NT2/D1 (cell line): Measurements from ENCODE around the gene RNF181.
"Not testable (repeated sequence)": the region's sequence is repeated elsewhere in the genome, so short reads cannot be mapped to it uniquely, and the experiment has no call there.

Experiments
- DNase-seq: peaks from one replicate; pipeline ENCODE4 v3.0.0-alpha.2; 2011; ENCODE audit warnings: low read depth, low spot score
- H3K27me3 ChIP-seq: 2 replicates; pipeline ENCODE4 v1.6.0; 2011; ENCODE audit warnings: mild to moderate bottlenecking; ENCODE audit not compliant: insufficient read length, insufficient read depth
- H3K36me3 ChIP-seq: 2 replicates; pipeline ENCODE4 v1.6.1; 2011; ENCODE audit warnings: mild to moderate bottlenecking, low read length, mixed read lengths; ENCODE audit not compliant: insufficient read depth, insufficient read length
- H3K4me1 ChIP-seq: 2 replicates; pipeline ENCODE4 v1.5.1; 2011; ENCODE audit not compliant: insufficient read depth, insufficient read length
- H3K4me3 ChIP-seq: 2 replicates; pipeline ENCODE4 v1.5.1; 2011; ENCODE audit warnings: low read depth; ENCODE audit not compliant: insufficient read length
- H3K9ac ChIP-seq: 2 replicates; pipeline ENCODE4 v1.6.0; 2011; ENCODE audit warnings: low read depth; ENCODE audit not compliant: insufficient read length
- H3K9me3 ChIP-seq: 2 replicates; pipeline ENCODE4 v1.5.1; 2011; ENCODE audit warnings: mild to moderate bottlenecking, low read length; ENCODE audit not compliant: insufficient read depth
- SUZ12 ChIP-seq: IDR thresholded peaks from 2 replicates; pipeline ENCODE4 v1.6.1; 2011; ENCODE audit not compliant: insufficient read length, insufficient read depth; ENCODE audit errors: extremely low read depth
- YY1 ChIP-seq: IDR thresholded peaks from 2 replicates; pipeline ENCODE4 v1.6.1; 2011; ENCODE audit not compliant: insufficient read length, insufficient read depth
- ZNF274 ChIP-seq: IDR thresholded peaks from 2 replicates; pipeline ENCODE4 v1.6.1; 2011; ENCODE audit warnings: mild to moderate bottlenecking, low read depth, low read length

RNF181 gene

DNA sequence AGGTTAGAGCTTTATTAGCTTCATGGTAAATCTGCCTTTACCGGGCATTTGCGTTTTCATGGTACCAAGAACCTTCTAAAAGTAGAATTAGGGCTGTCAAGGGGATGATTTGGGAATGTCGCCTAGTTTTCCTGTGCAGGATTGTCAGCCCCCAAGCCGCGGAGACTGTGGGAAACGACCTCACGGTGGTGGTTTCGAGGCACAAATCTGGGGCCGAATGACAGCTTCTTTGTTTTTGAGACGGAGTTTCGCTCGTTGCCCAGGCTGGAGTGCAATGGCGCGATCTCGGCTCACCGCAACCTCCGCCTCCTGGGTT, 19.8 kb downstream of the RNF181 start:
- TF ChIP-seq ZNF274 = no peak
- no peak overlapping the region for H3K4me3 ChIP-seq
- H3K27me3 ChIP-seq = no peaks in the 10 kb centered on the region
- H3K36me3 ChIP-seq = peaks cover 24% of the 10 kb centered on the region
- DNase-seq = no peak
- no peak overlapping the region for H3K9ac ChIP-seq
- no peaks in the 10 kb centered on the region for H3K9me3 ChIP-seq
- no peaks in the 10 kb centered on the region for H3K4me1 ChIP-seq

DNA sequence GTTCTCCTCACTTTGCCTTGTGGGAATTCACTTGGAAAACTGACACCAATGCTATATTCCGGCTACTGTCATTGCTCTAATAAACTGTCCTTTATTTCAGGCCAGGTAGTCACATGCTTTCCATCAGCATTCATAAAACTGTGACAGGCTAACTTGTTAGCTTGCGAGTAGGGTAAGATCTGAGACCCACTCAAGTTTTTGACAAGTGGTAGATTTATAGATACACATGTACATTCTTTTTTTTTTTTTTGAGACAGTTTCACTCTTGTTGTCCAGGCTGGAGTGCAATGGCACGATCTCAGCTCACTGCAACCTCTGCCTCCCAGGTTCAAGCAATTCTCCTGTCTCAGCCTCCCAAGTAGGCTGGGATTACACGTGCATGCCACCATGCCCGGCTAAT, 22.2 kb downstream of the RNF181 start:
- DNase-seq, H3K4me1 ChIP-seq, H3K27me3 ChIP-seq, H3K4me3 ChIP-seq, H3K9me3 ChIP-seq: not testable (repeated sequence)
- Histone ChIP-seq H3K9ac (peak overlapping the region; percentile 91), H3K36me3 (peaks cover 42% of the 10 kb centered on the region)

- H3K9me3 ChIP-seq = no peaks in the 10 kb centered on the region
- DNase-seq = no peak
- H3K4me3 ChIP-seq = no peak overlapping the region
- no peaks in the 10 kb centered on the region for H3K4me1 ChIP-seq
- no peak overlapping the region for H3K9ac ChIP-seq
- no peaks in the 10 kb centered on the region for H3K27me3 ChIP-seq
- TF ChIP-seq YY1 (no peak), ZNF274 (no peak), SUZ12 (no peak)
- H3K36me3 ChIP-seq = peaks cover 60% of the 10 kb centered on the region
Observed at GRCh38 chr2:85619617-85620016, 24.1 kb downstream of the RNF181 start.

DNA sequence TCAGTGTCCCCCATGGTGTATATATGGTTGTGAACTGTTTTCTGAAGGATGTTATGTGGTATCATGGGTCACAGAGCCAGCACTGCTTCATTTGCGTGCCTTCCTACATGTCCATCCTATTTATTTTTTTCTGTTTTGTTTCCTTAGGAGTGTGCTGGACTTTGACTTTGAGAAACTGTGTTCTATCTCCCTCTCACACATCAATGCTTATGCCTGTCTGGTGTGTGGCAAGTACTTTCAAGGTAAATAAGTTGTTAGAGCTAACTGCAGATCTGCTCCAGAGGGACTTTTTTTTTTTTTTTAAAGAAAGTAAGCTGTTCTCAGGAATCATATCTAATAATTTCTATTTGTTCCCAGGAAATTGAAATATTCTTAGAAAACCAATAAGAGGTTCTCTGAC, 25.8 kb downstream of the RNF181 start:
- H3K9me3 ChIP-seq = no peaks in the 10 kb centered on the region
- TF ChIP-seq ZNF274 (no peak), YY1 (no peak), SUZ12 (no peak)
- H3K27me3 ChIP-seq = no peaks in the 10 kb centered on the region
- DNase-seq = no peak
- no peak overlapping the region for H3K4me3 ChIP-seq
- no peak overlapping the region for H3K9ac ChIP-seq
- H3K4me1 ChIP-seq = no peaks in the 10 kb centered on the region
- peaks cover 73% of the 10 kb centered on the region for H3K36me3 ChIP-seq

GRCh38 chr2:85623991-85624390, 28.4 kb downstream of the RNF181 start:
- no peaks in the 10 kb centered on the region for H3K9me3 ChIP-seq
- TF ChIP-seq ZNF274 = no peak
- TF ChIP-seq SUZ12 = no peak
- TF ChIP-seq YY1 = no peak
- no peak overlapping the region for H3K9ac ChIP-seq
- no peaks in the 10 kb centered on the region for H3K4me1 ChIP-seq
- DNase-seq = no peak
- peaks cover 85% of the 10 kb centered on the region for H3K36me3 ChIP-seq
- no peaks in the 10 kb centered on the region for H3K27me3 ChIP-seq
- no peak overlapping the region for H3K4me3 ChIP-seq

GRCh38 chr2:85628658-85629057, 33.1 kb downstream of the RNF181 start:
- TF ChIP-seq YY1 (no peak), ZNF274 (no peak), SUZ12 (no peak)
- Histone ChIP-seq H3K27me3 (no peaks in the 10 kb centered on the region), H3K9me3 (no peaks in the 10 kb centered on the region), H3K4me1 (no peaks in the 10 kb centered on the region), H3K36me3 (peaks cover 81% of the 10 kb centered on the region), H3K4me3 (no peak overlapping the region), H3K9ac (no peak overlapping the region)
- no peak for DNase-seq

DNA sequence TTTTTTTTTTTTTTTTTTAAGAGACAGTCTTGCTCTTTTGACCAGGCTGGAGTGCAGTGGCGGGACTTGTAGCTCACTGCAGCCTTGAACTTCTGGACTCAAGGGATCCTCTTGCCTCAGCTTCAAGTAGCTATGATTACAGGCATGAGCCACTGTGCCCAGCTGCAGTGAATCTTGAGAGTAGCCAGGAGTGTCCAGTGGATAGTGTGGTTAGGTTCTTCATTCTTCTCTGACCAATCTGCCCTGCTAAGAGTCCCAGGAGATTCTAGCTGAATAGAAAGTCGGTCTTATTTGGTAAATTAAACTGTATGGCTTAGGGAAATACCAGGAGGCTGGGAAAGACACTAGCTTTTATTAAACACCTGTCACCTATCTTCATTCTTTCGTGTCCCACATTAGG, 35.8 kb downstream of the RNF181 start:
- TF ChIP-seq ZNF274 (no peak), SUZ12 (no peak), YY1 (no peak)
- H3K4me3 ChIP-seq = no peak overlapping the region
- peaks cover 80% of the 10 kb centered on the region for H3K36me3 ChIP-seq
- H3K9ac ChIP-seq = no peak overlapping the region
- no peak for DNase-seq
- H3K9me3 ChIP-seq = no peaks in the 10 kb centered on the region
- no peaks in the 10 kb centered on the region for H3K4me1 ChIP-seq
- H3K27me3 ChIP-seq = no peaks in the 10 kb centered on the region

DNA sequence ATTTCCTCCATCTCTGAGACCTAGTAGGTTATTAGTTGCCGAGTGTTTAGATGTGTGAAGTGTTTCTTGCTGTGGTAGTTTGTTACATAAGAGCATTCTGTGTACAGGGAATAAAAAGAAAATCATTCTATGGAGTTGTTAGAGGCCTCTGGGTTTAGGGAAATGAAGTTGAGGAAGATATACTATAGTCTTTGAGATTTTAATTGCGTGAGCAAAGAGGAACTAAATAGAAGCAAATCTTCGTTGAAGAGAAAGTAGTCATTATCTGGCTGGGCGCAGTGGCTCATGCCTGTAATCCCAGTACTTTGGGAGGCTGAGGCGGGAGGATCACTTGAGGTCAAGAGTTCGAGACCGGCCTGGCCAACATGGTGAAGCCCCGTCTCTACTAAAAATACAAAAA, 39.5 kb downstream of the RNF181 start:
- no peak overlapping the region for H3K9ac ChIP-seq
- TF ChIP-seq SUZ12 (no peak), YY1 (no peak), ZNF274 (no peak)
- DNase-seq = no peak
- H3K27me3 ChIP-seq = no peaks in the 10 kb centered on the region
- no peaks in the 10 kb centered on the region for H3K9me3 ChIP-seq
- H3K36me3 ChIP-seq = peaks cover 84% of the 10 kb centered on the region
- no peak overlapping the region for H3K4me3 ChIP-seq
- no peaks in the 10 kb centered on the region for H3K4me1 ChIP-seq
